Stimulated activated CD8-positive, alpha-beta memory T cell treated with anti-CD3 and anti-CD28 coated beads, Interleukin-15, amount 100 ng/mL, for 4 hours (primary cell): ENCODE measurements around the gene ITSN1.
"Not testable (repeated sequence)": the region's sequence is repeated elsewhere in the genome, so short reads cannot be mapped to it uniquely, and the experiment has no call there.

ENCODE experiments used
- DNase-seq, 2 donors: peaks; one replicate each; pipeline ENCODE4 v3.0.0-alpha.2; 2020; ENCODE audit warnings: low read depth in 2 of 2

ITSN1 gene

GRCh38 chr21:33650929-33651509, 8.7 kb downstream of the ITSN1 start:
- DNase-seq, result no peak

- no peak for DNase-seq
Observed at GRCh38 chr21:33651965-33652680, 9.8 kb downstream of the ITSN1 start.

GRCh38 chr21:33654412-33654811, 12.1 kb downstream of the ITSN1 start:
- DNase-seq, result no peak

GRCh38 chr21:33655588-33656221, 13.4 kb downstream of the ITSN1 start:
- no peak for DNase-seq

GRCh38 chr21:33657124-33657820, 15.0 kb downstream of the ITSN1 start:
- DNase-seq, result no peak

GRCh38 chr21:33658919-33659567, 16.7 kb downstream of the ITSN1 start:
- DNase-seq, result no peak

GRCh38 chr21:33659568-33659949, 17.3 kb downstream of the ITSN1 start:
- no peak for DNase-seq

- DNase-seq, result no peak
Observed at GRCh38 chr21:33660406-33660805, 18.1 kb downstream of the ITSN1 start.

GRCh38 chr21:33661146-33661545, 18.8 kb downstream of the ITSN1 start:
- no peak for DNase-seq

GRCh38 chr21:33662046-33662445, 19.7 kb downstream of the ITSN1 start:
- DNase-seq, result no peak

GRCh38 chr21:33663241-33663640, 20.9 kb downstream of the ITSN1 start:
- no peak for DNase-seq

- DNase-seq, result no peak
Observed at GRCh38 chr21:33664135-33664534, 21.8 kb downstream of the ITSN1 start.

GRCh38 chr21:33666153-33666552, 23.9 kb downstream of the ITSN1 start:
- no peak for DNase-seq

- no peak for DNase-seq
Observed at GRCh38 chr21:33667636-33668035, 25.3 kb downstream of the ITSN1 start.

- DNase-seq, result no peak
Observed at GRCh38 chr21:33668180-33668579, 25.9 kb downstream of the ITSN1 start.

- DNase-seq, result no peak
Observed at GRCh38 chr21:33668620-33669019, 26.3 kb downstream of the ITSN1 start.

- no peak for DNase-seq
Observed at GRCh38 chr21:33670076-33670978, 28.0 kb downstream of the ITSN1 start.

- DNase-seq, result no peak
Observed at GRCh38 chr21:33673473-33673872, 31.2 kb downstream of the ITSN1 start.

- no peak for DNase-seq
Observed at GRCh38 chr21:33674226-33674625, 31.9 kb downstream of the ITSN1 start.

- not testable (repeated sequence) for DNase-seq
Observed at GRCh38 chr21:33676666-33677065, 34.4 kb downstream of the ITSN1 start.

GRCh38 chr21:33677450-33677849, 35.1 kb downstream of the ITSN1 start:
- DNase-seq, result no peak
